ACHN (cell line): Measurements from ENCODE around the gene TMEM178A.
A peak's percentile ranks its signal among the peaks of the same experiment; 100 is the strongest.
"Not testable (repeated sequence)": the region's sequence is repeated elsewhere in the genome, so short reads cannot be mapped to it uniquely, and the experiment has no call there.

ENCODE experiments used
- DNase-seq: peaks from one replicate; pipeline ENCODE4 v3.0.0-alpha.2; 2015
- in situ Hi-C: cut with HindIII; loops from 2 replicates; pipeline ENCODE4 v1.10.0; 2017; ENCODE audit warnings: low sequenced_read_pairs, low pct_ligation_motif_present, low pct_unique_long_range_greater_than_20kb

Gene TMEM178A

GRCh38 chr2:39665811-39666490, at the start of gene TMEM178A:
Gene TMEM178A, plus strand, starts transcription at chr2:39665917. Its CDS starts 58 bp downstream, at chr2:39665975.
- in situ Hi-C loops: no loop called here
- DNase-seq: no peak

- in situ Hi-C loops: no loop called here
Measured at GRCh38 chr2:39618236-39618635, 47.5 kb upstream of the TMEM178A start.

GRCh38 chr2:39618736-39619135, 47.0 kb upstream of the TMEM178A start:
- in situ Hi-C loops: no loop called here
- no peak for DNase-seq

More at GRCh38 chr2:39618236-39618635, 47.5 kb upstream of the TMEM178A start:
- DNase-seq: no peak

- in situ Hi-C loops: no loop called here
- peak; percentile 21 for DNase-seq
Measured at GRCh38 chr2:39620067-39620466, 45.6 kb upstream of the TMEM178A start.

- DNase-seq: no peak
- in situ Hi-C loops: no loop called here
Measured at GRCh38 chr2:39621596-39621995, 44.1 kb upstream of the TMEM178A start.

- DNase-seq: no peak
- in situ Hi-C loops: no loop called here
Measured at GRCh38 chr2:39622860-39623259, 42.9 kb upstream of the TMEM178A start.

GRCh38 chr2:39623917-39624316, 41.8 kb upstream of the TMEM178A start:
- DNase-seq: no peak
- in situ Hi-C loops: no loop called here

- DNase-seq: no peak
- in situ Hi-C loops: no loop called here
Measured at GRCh38 chr2:39625193-39625926, 40.4 kb upstream of the TMEM178A start.

GRCh38 chr2:39625927-39626270, 39.8 kb upstream of the TMEM178A start:
- no peak for DNase-seq
- in situ Hi-C loops: no loop called here

- DNase-seq, in situ Hi-C loops: not testable (repeated sequence)
Measured at GRCh38 chr2:39628346-39628745, 37.4 kb upstream of the TMEM178A start.

- in situ Hi-C loops: no loop called here
- no peak for DNase-seq
Measured at GRCh38 chr2:39629646-39630045, 36.1 kb upstream of the TMEM178A start.

GRCh38 chr2:39631256-39631655, 34.5 kb upstream of the TMEM178A start:
- in situ Hi-C loops: no loop called here

GRCh38 chr2:39631718-39632117, 34.0 kb upstream of the TMEM178A start:
- no peak for DNase-seq
- in situ Hi-C loops: no loop called here

More at GRCh38 chr2:39631256-39631655, 34.5 kb upstream of the TMEM178A start:
- DNase-seq: no peak

- DNase-seq: no peak
Measured at GRCh38 chr2:39632876-39633275, 32.8 kb upstream of the TMEM178A start.

GRCh38 chr2:39636306-39636705, 29.4 kb upstream of the TMEM178A start:
- DNase-seq: no peak
- in situ Hi-C loops: no loop called here

More at GRCh38 chr2:39632876-39633275, 32.8 kb upstream of the TMEM178A start:
- in situ Hi-C loops: no loop called here

GRCh38 chr2:39638581-39638980, 27.1 kb upstream of the TMEM178A start:
- no peak for DNase-seq
- in situ Hi-C loops: no loop called here

- in situ Hi-C loops: no loop called here
- DNase-seq: no peak
Measured at GRCh38 chr2:39640107-39640506, 25.6 kb upstream of the TMEM178A start.

GRCh38 chr2:39640681-39641080, 25.0 kb upstream of the TMEM178A start:
- no peak for DNase-seq
- in situ Hi-C loops: no loop called here

- no peak for DNase-seq
- in situ Hi-C loops: no loop called here
Measured at GRCh38 chr2:39641635-39642034, 24.1 kb upstream of the TMEM178A start.
